Liver (tissue), 9 donors: Measurements from ENCODE around the gene MPP3. TPM values are rescaled to one million over a fixed set of nuclear protein-coding genes. Genes with fewer than 3 reads are reported as not detected.
"Not testable (repeated sequence)": the region's sequence is repeated elsewhere in the genome, so short reads cannot be mapped to it uniquely, and the experiment has no call there.

Experiments
- DNase-seq: peaks from one replicate; pipeline ENCODE4 v3.0.0-alpha.2; 2017; ENCODE audit warnings: low spot score
- H3K27ac ChIP-seq, 2 donors: one replicate each; pipeline ENCODE4 v1.7.0; 2013; ENCODE audit warnings: inconsistent platforms in 2 of 2, low read length in 2 of 2, control low read depth in 1 of 2, low read depth in 1 of 2, mild to moderate bottlenecking in 1 of 2
- H3K27me3 ChIP-seq, 4 donors: one replicate each; pipeline versions ENCODE4 v1.6.1 to v1.7.0; 2013; ENCODE audit warnings: low read length in 3 of 4, inconsistent platforms in 1 of 4, mild to moderate bottlenecking in 1 of 4, moderate library complexity in 1 of 4; ENCODE audit not compliant: control insufficient read depth in 4 of 4, insufficient read depth in 4 of 4
- H3K36me3 ChIP-seq, 4 donors: one replicate each; pipeline versions ENCODE4 v1.6.1 to v1.7.0; 2013; ENCODE audit warnings: low read length in 3 of 4, mild to moderate bottlenecking in 3 of 4, low read depth in 1 of 4, moderate library complexity in 1 of 4; ENCODE audit not compliant: control insufficient read depth in 4 of 4, insufficient read depth in 3 of 4
- H3K4me1 ChIP-seq, 4 donors: one replicate each; pipeline versions ENCODE4 v1.6.1 to v1.7.0; 2013; ENCODE audit warnings: low read length in 3 of 4, mild to moderate bottlenecking in 3 of 4, moderate library complexity in 1 of 4; ENCODE audit not compliant: control insufficient read depth in 4 of 4, insufficient read depth in 4 of 4
- H3K4me3 ChIP-seq, 3 donors: one replicate each; pipeline versions ENCODE4 v1.6.1 to v1.7.0; 2013; ENCODE audit warnings: low read length in 3 of 3, control low read depth in 1 of 3, low read depth in 1 of 3, mild to moderate bottlenecking in 1 of 3
- H3K9ac ChIP-seq, 2 donors: one replicate each; pipeline ENCODE4 v1.7.0; 2013; ENCODE audit warnings: low read length in 2 of 2, mild to moderate bottlenecking in 2 of 2, moderate library complexity in 2 of 2, control low read depth in 1 of 2, low read depth in 1 of 2
- H3K9me3 ChIP-seq, 4 donors: one replicate each; pipeline versions ENCODE4 v1.6.1 to v1.7.0; 2013; ENCODE audit warnings: low read length in 3 of 4; ENCODE audit not compliant: control insufficient read depth in 4 of 4
- CTCF ChIP-seq: fragments of 150-350 bp; IDR thresholded peaks from 2 replicates; pipeline ENCODE4 v1.5.1; 2017; ENCODE audit warnings: improper control_type of control experiment, low read depth, low read length; ENCODE audit not compliant: missing input control
- EGR1 ChIP-seq, 2 donors: IDR thresholded peaks; 2 replicates each; pipeline ENCODE4 v1.6.1; 2016 to 2018; ENCODE audit warnings: antibody characterized with exemption in 2 of 2, low read depth in 2 of 2
- FOXA1 ChIP-seq: IDR thresholded peaks from 2 replicates; pipeline ENCODE4 v1.6.1; 2016; ENCODE audit warnings: antibody characterized with exemption
- FOXA2 ChIP-seq: IDR thresholded peaks from 2 replicates; pipeline ENCODE4 v1.6.1; 2016; ENCODE audit warnings: antibody characterized with exemption
- GABPA ChIP-seq, 2 donors: IDR thresholded peaks in 1 of 2; conservative IDR thresholded peaks in 1 of 2; 2 replicates each; pipeline ENCODE4 v1.6.1; 2016; ENCODE audit warnings: antibody characterized with exemption in 2 of 2, mild to moderate bottlenecking in 1 of 2, moderate library complexity in 1 of 2
- HNF4A ChIP-seq, 2 donors: conservative IDR thresholded peaks; 2 replicates each; pipeline ENCODE4 v1.6.1; 2016; ENCODE audit warnings: antibody characterized with exemption in 2 of 2, mild to moderate bottlenecking in 2 of 2
- HNF4G ChIP-seq: IDR thresholded peaks from 2 replicates; pipeline ENCODE4 v1.6.1; 2016; ENCODE audit warnings: antibody characterized with exemption
- JUND ChIP-seq, 2 donors: IDR thresholded peaks; 2 replicates each; pipeline ENCODE4 v1.6.1; 2016; ENCODE audit warnings: antibody characterized with exemption in 2 of 2
- MAX ChIP-seq: IDR thresholded peaks from 2 replicates; pipeline ENCODE4 v1.6.1; 2016; ENCODE audit warnings: antibody characterized with exemption
- NR2F2 ChIP-seq: IDR thresholded peaks from 2 replicates; pipeline ENCODE4 v1.6.1; 2016; ENCODE audit warnings: antibody characterized with exemption
- REST ChIP-seq: IDR thresholded peaks from 2 replicates; pipeline ENCODE4 v1.6.1; 2016; ENCODE audit warnings: antibody characterized with exemption, mild to moderate bottlenecking
- RXRA ChIP-seq, 2 donors: IDR thresholded peaks; 2 replicates each; pipeline ENCODE4 v1.6.1; 2017 to 2018; ENCODE audit warnings: antibody characterized with exemption in 2 of 2, mild to moderate bottlenecking in 1 of 2
- YY1 ChIP-seq: IDR thresholded peaks from 2 replicates; pipeline ENCODE4 v1.6.1; 2016; ENCODE audit warnings: antibody characterized with exemption, mild to moderate bottlenecking
- ZBTB33 ChIP-seq: IDR thresholded peaks from 2 replicates; pipeline ENCODE4 v1.6.1; 2016; ENCODE audit warnings: antibody characterized with exemption
- WGBS: extraction: QIAGEN DNeasy Blood & Tissue Kit; methylation state at CpG from one replicate; pipeline ENCODE4 v1.1.7; 2013; 5-methylcytosine and 5-hydroxymethylcytosine counted together
- polyA plus RNA-seq, 2 donors: library from polyadenylated mRNA; stranded (reverse) in 1 of 2; unstranded in 1 of 2; fragments of 200-250 nt in 1 of 2; fragments of >200 nt in 1 of 2; fragmentation: Nextera tagmentation in 1 of 2; extraction: Ambion mirVana in 1 of 2; gene quantifications; one replicate each; pipeline versions ENCODE4 v1.2.1 to v1.2.3, GENCODE V29; 2013 to 2015
- total RNA-seq, 2 donors: library from RNA; depleted of rRNA; stranded (reverse); fragments of >200 nt; gene quantifications; one replicate each; pipeline ENCODE4 v1.2.3, GENCODE V29; 2014
- donor health status: healthy.
- donor health status: healthy.
- donor health status: healthy.
- donor health status: healthy.
- donor health status: healthy.

The MPP3 gene
- total and polyA plus RNA-seq, 4 donors = 0.23 to 1.3 (median 0.72) TPM

GRCh38 chr17:43873091-43873490 is 40.1 kb upstream of the MPP3 start:
- WGBS = 75% methylated on average over 5 of the region's 5 CpGs
- peaks cover 0 to 2% (median 0%) of the 10 kb centered on the region in 4 donors for H3K27me3 ChIP-seq
- H3K9me3 ChIP-seq = no peaks in the 10 kb centered on the region
- H3K36me3 ChIP-seq = no peaks in the 10 kb centered on the region
- H3K4me3 ChIP-seq = no peak overlapping the region
- no peak for TF ChIP-seq HNF4A (conservative IDR thresholded peaks at IDR 0.05)
- no peak for TF ChIP-seq GABPA (IDR thresholded peaks at IDR 0.05 in 1 of 2, conservative IDR thresholded peaks at IDR 0.05 in 1 of 2)
- TF ChIP-seq RXRA (IDR thresholded peaks at IDR 0.05) = no peak
- no peak for TF ChIP-seq FOXA2
- no peak for TF ChIP-seq FOXA1
- no peak for TF ChIP-seq YY1
- no peaks in the 10 kb centered on the region for H3K4me1 ChIP-seq
- no peak for DNase-seq
- no peak overlapping the region for H3K9ac ChIP-seq
- H3K27ac ChIP-seq = no peak overlapping the region

- H3K9me3 ChIP-seq = no peaks in the 10 kb centered on the region
- DNase-seq = no peak
- WGBS = 67% methylated on average over 14 of the region's 14 CpGs
- no peak overlapping the region for H3K27ac ChIP-seq
- peaks cover 0 to 2% (median 0%) of the 10 kb centered on the region in 4 donors for H3K27me3 ChIP-seq
- TF ChIP-seq GABPA (IDR thresholded peaks at IDR 0.05 in 1 of 2, conservative IDR thresholded peaks at IDR 0.05 in 1 of 2) (no peak), MAX (no peak), CTCF (no peak), REST (no peak), FOXA2 (no peak), JUND (IDR thresholded peaks at IDR 0.05) (no peak), HNF4A (conservative IDR thresholded peaks at IDR 0.05) (no peak), NR2F2 (no peak), HNF4G (no peak), FOXA1 (no peak), ZBTB33 (no peak), RXRA (IDR thresholded peaks at IDR 0.05) (no peak), EGR1 (IDR thresholded peaks at IDR 0.05; ENCODE audit: low read depth in 2 of 2) (no peak)
- H3K9ac ChIP-seq = no peak overlapping the region
- no peaks in the 10 kb centered on the region for H3K4me1 ChIP-seq
- no peaks in the 10 kb centered on the region for H3K36me3 ChIP-seq
- no peak overlapping the region for H3K4me3 ChIP-seq
Observed at GRCh38 chr17:43871946-43872690, 39.2 kb upstream of the MPP3 start.

GRCh38 chr17:43869031-43869430 is 36.1 kb upstream of the MPP3 start:
- not testable (repeated sequence) for H3K27ac ChIP-seq, H3K27me3 ChIP-seq, H3K36me3 ChIP-seq, H3K9ac ChIP-seq, H3K4me1 ChIP-seq, DNase-seq, H3K4me3 ChIP-seq, H3K9me3 ChIP-seq
- 76% methylated on average over 6 of the region's 6 CpGs for WGBS
